IMR-90 (cell line): Measurements from ENCODE around the gene ZNF546.

ENCODE experiments used
- BHLHE40 ChIP-seq: fragments of 150-350 bp; IDR thresholded peaks from 2 replicates; pipeline ENCODE4 v1.6.1; 2016; ENCODE audit warnings: mild to moderate bottlenecking, low read depth, low read length
- POLR2A ChIP-seq: IDR thresholded peaks from 2 replicates; pipeline ENCODE4 v1.6.1; 2012; ENCODE audit warnings: mild to moderate bottlenecking, low read depth, low read length
- TF ChIP-seq, protein P1 (sequence below): fragments of 150-350 bp; IDR thresholded peaks from 2 replicates; pipeline ENCODE4 v1.6.1; 2017; ENCODE audit warnings: mild to moderate bottlenecking, antibody characterized with exemption, low read length, low read depth
- TF ChIP-seq, protein P2 (sequence below): conservative IDR thresholded peaks from 2 replicates; pipeline ENCODE4 v1.5.1; 2012; ENCODE audit warnings: mild to moderate bottlenecking, low read depth, low read length, improper control_type of control experiment

DNA sequence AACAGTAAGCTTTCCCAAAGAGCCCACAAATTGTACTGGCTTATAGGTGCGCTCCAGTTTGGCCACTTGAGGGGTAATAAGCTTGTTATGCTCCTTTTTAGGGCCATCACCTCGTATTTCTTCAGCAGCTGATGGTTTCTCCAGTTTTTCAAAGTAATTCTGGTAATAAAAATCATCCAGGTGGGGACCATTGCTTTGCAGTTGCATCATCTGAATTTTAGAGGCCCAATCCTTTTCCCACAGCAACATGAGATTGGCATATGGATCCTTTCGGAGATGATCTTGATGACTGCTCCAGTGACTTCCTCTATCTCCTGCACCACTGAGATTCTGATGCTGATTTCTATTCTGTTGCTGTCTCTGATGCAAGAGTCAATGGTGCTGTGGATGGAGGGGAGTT is 27.1 kb downstream of the ZNF546 start:
- no peak for TF ChIP-seq BHLHE40
- TF ChIP-seq POLR2A, result no peak
- TF ChIP-seq, protein P1, sequence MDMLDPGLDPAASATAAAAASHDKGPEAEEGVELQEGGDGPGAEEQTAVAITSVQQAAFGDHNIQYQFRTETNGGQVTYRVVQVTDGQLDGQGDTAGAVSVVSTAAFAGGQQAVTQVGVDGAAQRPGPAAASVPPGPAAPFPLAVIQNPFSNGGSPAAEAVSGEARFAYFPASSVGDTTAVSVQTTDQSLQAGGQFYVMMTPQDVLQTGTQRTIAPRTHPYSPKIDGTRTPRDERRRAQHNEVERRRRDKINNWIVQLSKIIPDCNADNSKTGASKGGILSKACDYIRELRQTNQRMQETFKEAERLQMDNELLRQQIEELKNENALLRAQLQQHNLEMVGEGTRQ, result no peak
- TF ChIP-seq, protein P2, sequence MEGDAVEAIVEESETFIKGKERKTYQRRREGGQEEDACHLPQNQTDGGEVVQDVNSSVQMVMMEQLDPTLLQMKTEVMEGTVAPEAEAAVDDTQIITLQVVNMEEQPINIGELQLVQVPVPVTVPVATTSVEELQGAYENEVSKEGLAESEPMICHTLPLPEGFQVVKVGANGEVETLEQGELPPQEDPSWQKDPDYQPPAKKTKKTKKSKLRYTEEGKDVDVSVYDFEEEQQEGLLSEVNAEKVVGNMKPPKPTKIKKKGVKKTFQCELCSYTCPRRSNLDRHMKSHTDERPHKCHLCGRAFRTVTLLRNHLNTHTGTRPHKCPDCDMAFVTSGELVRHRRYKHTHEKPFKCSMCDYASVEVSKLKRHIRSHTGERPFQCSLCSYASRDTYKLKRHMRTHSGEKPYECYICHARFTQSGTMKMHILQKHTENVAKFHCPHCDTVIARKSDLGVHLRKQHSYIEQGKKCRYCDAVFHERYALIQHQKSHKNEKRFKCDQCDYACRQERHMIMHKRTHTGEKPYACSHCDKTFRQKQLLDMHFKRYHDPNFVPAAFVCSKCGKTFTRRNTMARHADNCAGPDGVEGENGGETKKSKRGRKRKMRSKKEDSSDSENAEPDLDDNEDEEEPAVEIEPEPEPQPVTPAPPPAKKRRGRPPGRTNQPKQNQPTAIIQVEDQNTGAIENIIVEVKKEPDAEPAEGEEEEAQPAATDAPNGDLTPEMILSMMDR, result no peak
